Adipose tissue (tissue), 3 donors: ENCODE measurements around the gene PSMC5. TPM values are rescaled to one million over a fixed set of nuclear protein-coding genes. Genes with fewer than 3 reads are reported as not detected.

Experiments
- H3K27ac ChIP-seq: one replicate; pipeline ENCODE4 v1.5.1; 2013; ENCODE audit warnings: low read depth, low read length
- WGBS, 3 donors: extraction: QIAGEN DNeasy Blood & Tissue Kit; methylation state at CpG; one replicate each; pipeline ENCODE4 v1.1.7; 2013; 5-methylcytosine and 5-hydroxymethylcytosine counted together
- polyA plus RNA-seq, 3 donors: library from polyadenylated mRNA; stranded (reverse); fragments of 200-250 nt; gene quantifications; one replicate each; pipeline ENCODE4 v1.2.3, GENCODE V29; 2013
- donor health status: healthy with polysubstance abuse.
- donor health status: Bipolar disorder and iron deficiency.
- donor health status: healthy.

PSMC5 gene
- polyA plus RNA-seq, 3 donors, result 78.4 to 204 (median 141) TPM

DNA sequence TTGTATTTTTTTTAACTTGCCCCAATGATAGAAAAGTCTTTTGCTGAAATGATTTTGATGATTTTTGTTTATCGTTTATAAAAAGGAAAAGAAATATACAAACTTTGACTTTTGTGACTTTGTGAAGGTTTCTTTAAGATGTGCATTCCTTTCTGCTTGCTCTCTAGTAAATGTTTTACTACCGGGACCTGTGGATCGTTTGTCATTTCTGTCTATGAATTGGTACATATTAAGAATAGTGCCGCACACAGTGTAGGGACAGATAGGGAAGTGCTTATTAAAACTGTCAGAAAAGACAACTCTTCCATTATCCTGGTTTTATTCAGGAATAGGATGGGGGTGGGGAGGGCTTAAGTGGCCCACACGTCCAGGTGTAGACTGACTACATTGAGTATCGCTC is 8.1 kb upstream of the PSMC5 start:
- WGBS, 3 donors, result 37 to 67% (median 66%) methylated on average over 6 of the region's 6 CpGs
- H3K27ac ChIP-seq, result no peak overlapping the region

DNA sequence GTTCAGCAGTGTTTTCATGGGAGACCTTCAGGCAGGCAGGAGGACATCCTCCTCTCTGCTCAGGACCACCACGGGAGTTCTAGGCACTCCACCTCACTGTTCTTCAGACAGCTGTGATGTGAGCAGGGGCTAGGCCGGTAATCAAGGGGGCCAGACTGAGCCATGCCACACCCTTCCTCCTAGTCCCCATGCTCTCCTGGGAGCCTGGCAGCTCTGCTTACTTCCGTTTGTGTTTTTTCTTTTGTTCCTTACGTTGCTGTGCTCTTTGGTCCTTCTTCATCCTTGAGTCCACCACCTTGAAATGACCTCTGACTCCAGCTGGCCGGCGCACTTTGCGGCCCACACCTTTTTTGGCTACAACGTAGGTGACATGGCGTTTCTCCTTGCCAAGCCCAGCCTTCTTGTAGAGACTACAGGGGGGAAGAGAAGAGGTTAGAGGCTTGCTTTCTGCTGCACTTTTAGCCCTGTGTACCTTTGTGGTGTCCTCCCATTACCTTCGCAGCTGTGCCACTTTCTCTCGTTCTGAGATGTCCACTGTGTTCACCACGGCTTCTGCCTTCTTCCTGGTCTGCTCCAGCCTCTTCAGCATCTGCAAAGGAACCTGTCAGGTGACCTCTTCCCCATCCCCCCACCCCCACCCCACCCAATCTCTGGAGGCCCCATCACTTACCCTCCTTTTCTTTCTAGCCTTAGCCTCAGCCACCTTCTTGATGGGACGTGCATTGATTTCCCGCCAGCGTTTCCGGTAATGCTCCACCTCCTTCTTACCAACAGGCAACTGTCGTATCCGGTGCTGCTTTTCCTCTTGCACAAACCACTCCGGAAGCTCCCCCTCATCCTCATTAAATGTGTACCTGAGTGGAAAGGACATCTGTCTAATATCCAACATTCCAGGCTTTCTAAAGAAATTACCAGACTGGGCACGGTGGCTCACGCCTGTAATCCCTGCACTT is 7.4 kb upstream of the PSMC5 start:
- 49 to 62% (median 58%) methylated on average over 21 of the region's 21 CpGs for WGBS, 3 donors
- H3K27ac ChIP-seq, result no peak overlapping the region

- no peak overlapping the region for H3K27ac ChIP-seq
- WGBS, 3 donors, result 87 to 92% (median 87%) methylated on average over 10 of the region's 10 CpGs
Measured at GRCh38 chr17:63820963-63821561, 6.2 kb upstream of the PSMC5 start.

GRCh38 chr17:63821804-63822203 is 5.4 kb upstream of the PSMC5 start:
- no peak overlapping the region for H3K27ac ChIP-seq
- WGBS, 3 donors, result 71 to 80% (median 76%) methylated on average over 6 of the region's 6 CpGs

DNA sequence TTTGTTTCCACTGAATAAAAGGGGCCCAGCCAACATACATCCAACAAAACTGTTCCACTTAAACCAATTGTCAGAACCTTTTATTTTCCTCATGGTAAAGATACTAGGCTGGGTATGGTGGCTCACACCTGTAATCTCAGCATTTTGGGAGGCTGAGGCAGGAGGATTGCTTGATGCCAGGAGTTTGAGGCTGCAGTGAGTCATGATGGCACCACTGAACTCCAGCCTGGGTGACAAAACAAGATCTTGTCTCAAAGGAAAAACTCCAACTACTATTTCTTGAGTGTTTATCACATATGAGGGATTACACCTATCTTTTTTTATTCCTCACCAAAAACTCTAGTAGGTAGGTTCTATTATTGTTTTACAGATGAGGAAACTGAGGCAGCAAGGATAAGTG is 4.7 kb upstream of the PSMC5 start:
- H3K27ac ChIP-seq, result no peak overlapping the region

DNA sequence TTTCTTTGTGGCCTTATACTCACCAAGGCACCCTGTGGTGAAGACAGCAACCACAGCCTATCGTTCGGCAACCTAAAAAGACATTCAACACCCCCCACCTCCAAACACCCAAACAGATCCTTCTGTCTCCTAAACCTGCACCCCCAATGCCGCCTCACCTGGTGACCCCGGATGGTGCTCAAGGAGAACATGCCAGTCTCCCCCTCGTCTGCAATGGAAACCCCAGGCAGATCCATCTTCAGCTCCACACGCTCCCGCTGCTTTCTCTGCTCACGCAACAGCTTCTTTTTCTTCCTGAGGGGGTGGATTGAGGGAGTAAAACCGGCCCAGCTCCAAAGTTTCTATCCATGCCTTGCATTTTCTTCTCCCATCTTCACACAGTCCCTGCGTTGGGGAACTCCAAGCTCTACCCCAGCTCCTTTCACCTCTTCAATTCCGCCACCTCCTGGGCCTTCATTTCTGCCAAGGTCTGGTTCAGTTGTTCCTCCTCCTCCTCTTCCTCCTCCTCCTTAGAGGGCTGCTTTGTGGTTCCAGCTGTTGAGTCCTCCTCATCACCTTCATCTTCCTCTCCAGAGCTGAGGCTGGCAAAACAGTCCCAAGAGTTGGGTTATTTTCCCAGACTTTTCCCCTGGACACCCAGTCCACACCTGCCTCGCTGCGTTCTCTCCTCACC is 3.4 kb upstream of the PSMC5 start:
- WGBS, 3 donors, result 93 to 95% (median 93%) methylated on average over 13 of the region's 13 CpGs
- no peak overlapping the region for H3K27ac ChIP-seq

- no peak overlapping the region for H3K27ac ChIP-seq
- 93 to 96% (median 94%) methylated on average over 9 of the region's 9 CpGs for WGBS, 3 donors
Measured at GRCh38 chr17:63824362-63824761, 2.9 kb upstream of the PSMC5 start.

DNA sequence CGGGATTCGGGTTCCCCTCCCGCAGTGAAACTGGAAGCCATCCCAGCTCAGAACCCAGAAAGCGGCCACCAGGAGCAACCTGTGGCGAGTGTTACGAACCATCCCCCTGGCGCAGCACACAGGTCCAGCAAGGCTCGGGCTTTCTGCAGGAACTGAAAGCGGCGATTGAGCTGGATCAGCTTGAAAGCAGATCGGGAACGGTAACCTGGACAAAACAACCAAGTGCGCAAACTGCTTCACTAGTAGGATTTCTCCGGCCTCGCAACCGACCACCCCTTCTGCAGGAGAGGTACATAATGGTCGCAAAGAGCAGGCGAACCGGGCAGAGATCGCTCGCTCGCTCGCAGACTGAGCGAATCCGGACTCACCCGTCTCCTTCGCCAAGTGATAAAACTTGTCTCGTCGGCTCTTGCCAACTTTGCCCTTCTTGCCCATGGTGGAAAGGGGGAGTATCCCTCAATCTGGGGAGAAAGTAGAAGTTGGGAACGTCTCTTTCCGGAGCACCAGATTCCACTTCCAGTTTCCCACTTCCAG is 696 bp upstream of the PSMC5 start:
- WGBS, 3 donors, result 0 to 1% (median 1%) methylated on average over 31 of the region's 31 CpGs
- no peak overlapping the region for H3K27ac ChIP-seq

DNA sequence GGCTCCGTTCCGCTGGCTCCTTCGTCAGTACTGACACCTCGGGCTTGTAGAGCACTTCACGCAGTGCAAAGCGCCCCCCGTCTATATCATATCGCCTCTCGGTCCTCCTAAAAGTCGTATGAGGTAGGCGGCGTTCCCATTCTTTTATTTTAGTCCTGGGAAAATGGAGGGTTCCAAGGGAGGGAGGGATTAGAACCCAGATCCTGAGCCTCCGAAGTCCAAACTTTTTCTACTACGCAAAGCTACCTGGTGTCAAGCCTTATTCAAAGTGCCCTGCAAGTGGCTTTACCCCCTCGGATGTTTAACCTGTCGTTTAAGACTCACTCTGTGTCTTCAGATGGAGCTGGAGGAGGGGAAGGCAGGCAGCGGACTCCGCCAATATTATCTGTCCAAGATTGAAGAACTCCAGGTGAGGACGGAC is 580 bp downstream of the PSMC5 start:
- whole genome bisulfite sequencing, 3 donors, result 1 to 2% (median 2%) methylated on average over 19 of the region's 19 CpGs

GRCh38 chr17:63828936-63829335 is 1.7 kb downstream of the PSMC5 start:
- 76 to 97% (median 95%) methylated on average over 3 of the region's 3 CpGs for WGBS, 3 donors
- H3K27ac ChIP-seq, result no peak overlapping the region

More for the DNA sequence above, 580 bp downstream of the PSMC5 start:
- no peak overlapping the region for H3K27ac ChIP-seq

GRCh38 chr17:63830278-63830677 is 3.0 kb downstream of the PSMC5 start:
- H3K27ac ChIP-seq, result no peak overlapping the region
- 89 to 90% (median 89%) methylated on average over 5 of the region's 5 CpGs for WGBS, 3 donors

DNA sequence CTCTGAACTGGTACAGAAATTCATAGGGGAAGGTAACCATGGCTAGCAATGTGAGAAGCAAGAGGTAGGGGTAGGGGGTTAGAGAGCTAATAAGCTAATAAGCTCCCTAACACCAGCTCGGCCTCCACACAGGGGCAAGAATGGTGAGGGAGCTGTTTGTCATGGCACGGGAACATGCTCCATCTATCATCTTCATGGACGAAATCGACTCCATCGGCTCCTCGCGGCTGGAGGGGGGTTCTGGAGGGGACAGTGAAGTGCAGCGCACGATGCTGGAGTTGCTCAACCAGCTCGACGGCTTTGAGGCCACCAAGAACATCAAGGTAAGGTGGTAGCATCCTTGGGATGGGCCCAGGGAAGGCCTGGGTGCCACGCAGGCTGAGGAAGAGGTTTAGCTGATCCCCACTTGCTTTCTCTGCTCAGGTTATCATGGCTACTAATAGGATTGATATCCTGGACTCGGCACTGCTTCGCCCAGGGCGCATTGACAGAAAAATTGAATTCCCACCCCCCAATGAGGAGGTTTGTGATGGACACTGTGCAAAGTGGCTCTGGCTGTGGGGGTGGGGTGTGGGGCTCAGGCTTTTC is 3.8 kb downstream of the PSMC5 start:
- no peak overlapping the region for H3K27ac ChIP-seq
- 82 to 86% (median 85%) methylated on average over 15 of the region's 15 CpGs for WGBS, 3 donors

GRCh38 chr17:63831505-63831904 is 4.3 kb downstream of the PSMC5 start:
- 50 to 86% (median 61%) methylated on average over 8 of the region's 8 CpGs for WGBS, 3 donors
- H3K27ac ChIP-seq, result no peak overlapping the region

DNA sequence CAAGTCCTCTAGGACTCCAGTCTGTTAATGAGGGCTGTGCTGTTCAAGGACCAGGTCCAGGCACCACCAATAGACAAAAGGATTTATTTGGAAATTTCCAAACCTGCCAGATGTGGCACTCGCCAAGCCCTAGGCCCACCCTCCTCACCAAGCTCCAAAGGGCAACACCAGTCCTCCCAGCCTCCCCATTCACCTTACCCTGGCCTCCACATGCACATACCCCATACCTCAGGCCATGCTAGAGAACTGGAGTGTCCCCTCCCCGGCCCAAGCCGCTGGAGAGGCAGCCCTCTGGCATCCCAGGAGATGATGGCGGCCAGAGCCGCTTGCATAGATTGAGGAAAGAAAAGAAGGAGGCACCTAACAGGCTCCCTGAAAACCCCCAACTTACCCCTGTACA is 4.8 kb downstream of the PSMC5 start:
- 85 to 88% (median 87%) methylated on average over 5 of the region's 5 CpGs for WGBS, 3 donors
- H3K27ac ChIP-seq, result no peak overlapping the region

DNA sequence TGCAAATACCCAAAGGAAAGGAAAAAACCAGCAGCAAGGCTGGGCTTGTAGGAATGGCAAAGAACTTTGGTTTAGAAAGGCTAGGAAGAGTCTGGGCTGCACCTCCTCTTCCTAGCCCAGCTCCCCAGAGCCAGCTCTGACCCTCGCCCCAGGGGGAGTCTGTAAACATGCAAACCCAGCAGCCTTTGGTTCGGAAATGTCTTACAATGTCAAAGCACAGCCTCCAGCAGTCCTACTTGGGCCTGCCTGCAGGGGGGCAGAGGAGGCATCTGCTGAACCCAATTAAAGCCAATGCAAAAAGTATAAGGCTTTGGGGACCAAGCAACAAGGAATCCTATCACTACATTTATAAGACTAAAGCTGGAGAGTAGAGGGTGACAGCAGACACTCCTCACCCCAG is 5.2 kb downstream of the PSMC5 start:
- no peak overlapping the region for H3K27ac ChIP-seq
- WGBS, 3 donors, result 67 to 82% (median 80%) methylated on average over 2 of the region's 2 CpGs

- 84 to 88% (median 86%) methylated on average over 14 of the region's 14 CpGs for WGBS, 3 donors
Measured at GRCh38 chr17:63833026-63833740, 6.0 kb downstream of the PSMC5 start.

DNA sequence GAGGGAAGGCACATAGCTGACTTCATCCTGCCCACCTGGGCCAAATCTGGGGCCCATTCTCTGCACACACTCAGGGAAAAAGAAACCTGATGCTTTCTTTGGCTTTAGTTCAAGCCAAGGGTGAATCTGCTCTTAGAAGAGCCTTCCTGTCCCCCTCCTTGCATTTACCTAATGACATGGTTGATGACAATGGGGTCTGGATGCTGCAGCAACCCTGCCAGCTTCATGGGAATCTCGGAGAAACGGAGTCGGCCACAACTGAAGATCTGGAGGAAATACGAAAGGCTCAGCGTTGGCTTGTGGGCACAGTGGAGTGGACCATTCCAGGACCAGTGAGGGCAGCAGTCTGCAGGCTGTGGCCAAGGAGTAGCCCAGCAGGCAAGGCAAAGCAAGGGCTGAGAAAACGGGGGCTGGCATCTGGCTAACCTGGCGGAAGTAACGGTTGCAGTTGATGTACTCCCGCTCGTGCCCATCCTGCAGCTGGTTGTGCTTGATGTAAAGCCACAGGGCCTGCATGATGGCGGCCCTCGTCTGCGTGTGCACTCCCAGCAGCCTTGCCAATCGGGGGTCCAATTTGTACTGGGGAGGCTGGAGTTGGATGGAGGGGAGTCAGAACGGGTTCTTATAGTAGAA is 6.6 kb downstream of the PSMC5 start:
- whole genome bisulfite sequencing, 3 donors, result 89 to 92% (median 92%) methylated on average over 15 of the region's 15 CpGs
- no peak overlapping the region for H3K27ac ChIP-seq

More at GRCh38 chr17:63833026-63833740, 6.0 kb downstream of the PSMC5 start:
- no peak overlapping the region for H3K27ac ChIP-seq
